Measurements from ENCODE around the gene CEACAM7. TPM values are rescaled to one million over a fixed set of nuclear protein-coding genes. Genes with fewer than 3 reads are reported as not detected.

The CEACAM7 gene
- total and polyA plus RNA-seq, 2 of the 13 experiments (the other 11 are each of a cell fraction or from before 2014, with no cell fraction given): not detected

GRCh38 chr19:41734585-41734984 lies 46.5 kb upstream of the CEACAM7 start:
- no peak overlapping the region for H3K27ac ChIP-seq (ENCODE audit: extremely low read length, insufficient read depth, low read length)
- no peaks in the 10 kb centered on the region for H3K4me1 ChIP-seq (ENCODE audit: insufficient read depth, low read length)
- H3K27me3 ChIP-seq (ENCODE audit: control insufficient read depth in 1 of 2, insufficient read depth in 2 of 2, low read length in 2 of 2): peaks cover 0 to 3% of the 10 kb centered on the region in 2 experiments; a peak in 1 of 5 replicates
- ChIA-PET POLR2A (no interaction called here), CTCF (ENCODE audit: low intra/inter-chr PET ratio, low total read pairs) (no interaction called here)
- DNase-seq (ENCODE audit: low spot score) (no peak), FAIRE-seq (no peak), ATAC-seq (no peak)
- no peaks in the 10 kb centered on the region for H3K79me2 ChIP-seq (ENCODE audit: insufficient read depth, low read length)
- intact Hi-C loops (cut with micrococcal nuclease; ENCODE audit: unreplicated experiment): no loop called here
- H3K9ac ChIP-seq (ENCODE audit: insufficient read depth, low read depth, low read length): no peak overlapping the region
- no TSS peak for BruUV-seq (replicated peaks)
- H4K20me1 ChIP-seq (ENCODE audit: insufficient read depth, low read length): no peaks in the 10 kb centered on the region
- H3K4me2 ChIP-seq (ENCODE audit: low read depth, low read length): no peak overlapping the region
- TF ChIP-seq ZNF180 (CRISPR knock-in tag; IDR thresholded peaks at IDR 0.05; ENCODE audit: borderline replicate concordance, low read depth): no peak
- no peak for TF ChIP-seq ZNF3 (CRISPR knock-in tag; IDR thresholded peaks at IDR 0.05)
- no peak for TF ChIP-seq ESRRA (CRISPR knock-in tag; IDR thresholded peaks at IDR 0.05; ENCODE audit: low read depth)
- TF ChIP-seq NPAS2 (CRISPR knock-in tag; IDR thresholded peaks at IDR 0.05; ENCODE audit: borderline replicate concordance): no peak
- TF ChIP-seq RNF219 (CRISPR knock-in tag; IDR thresholded peaks at IDR 0.05): no peak
- no peak for TF ChIP-seq ZNF687 (CRISPR knock-in tag; IDR thresholded peaks at IDR 0.05)
- TF ChIP-seq MED8 (CRISPR knock-in tag; IDR thresholded peaks at IDR 0.05; ENCODE audit: insufficient replicate concordance): no peak
- no peak for TF ChIP-seq DMAP1 (CRISPR knock-in tag; IDR thresholded peaks at IDR 0.05)
- no peak for TF ChIP-seq ZNF513 (CRISPR knock-in tag; conservative IDR thresholded peaks at IDR 0.05)
- in situ Hi-C loops (cut with HindIII; ENCODE audit: extremely low pct_ligation_motif_present, low pct_unique_long_range_greater_than_20kb): no loop called here
- no peak overlapping the region for H3K4me3 ChIP-seq (replicated peaks in 1 of 3; ENCODE audit: insufficient read depth in 1 of 3, low read depth in 2 of 3, low read length in 3 of 3)
- no peak overlapping the region for H2AFZ ChIP-seq (ENCODE audit: low read length)
- H3K36me3 ChIP-seq (replicated peaks in 1 of 2; ENCODE audit: control insufficient read depth in 1 of 2, insufficient read depth in 2 of 2, low read length in 2 of 2): no peaks in the 10 kb centered on the region
- 2% methylated on average over 3 of the region's 3 CpGs for WGBS (ENCODE audit: low lambda C conversion rate)
- H3K9me3 ChIP-seq (ENCODE audit: low read length): no peaks in the 10 kb centered on the region

All from HepG2 (cell line).